ENCODE data around the gene AFF1.
"Not testable (repeated sequence)": the region's sequence is repeated elsewhere in the genome, so short reads cannot be mapped to it uniquely, and the experiment has no call there.

The AFF1 gene

DNA sequence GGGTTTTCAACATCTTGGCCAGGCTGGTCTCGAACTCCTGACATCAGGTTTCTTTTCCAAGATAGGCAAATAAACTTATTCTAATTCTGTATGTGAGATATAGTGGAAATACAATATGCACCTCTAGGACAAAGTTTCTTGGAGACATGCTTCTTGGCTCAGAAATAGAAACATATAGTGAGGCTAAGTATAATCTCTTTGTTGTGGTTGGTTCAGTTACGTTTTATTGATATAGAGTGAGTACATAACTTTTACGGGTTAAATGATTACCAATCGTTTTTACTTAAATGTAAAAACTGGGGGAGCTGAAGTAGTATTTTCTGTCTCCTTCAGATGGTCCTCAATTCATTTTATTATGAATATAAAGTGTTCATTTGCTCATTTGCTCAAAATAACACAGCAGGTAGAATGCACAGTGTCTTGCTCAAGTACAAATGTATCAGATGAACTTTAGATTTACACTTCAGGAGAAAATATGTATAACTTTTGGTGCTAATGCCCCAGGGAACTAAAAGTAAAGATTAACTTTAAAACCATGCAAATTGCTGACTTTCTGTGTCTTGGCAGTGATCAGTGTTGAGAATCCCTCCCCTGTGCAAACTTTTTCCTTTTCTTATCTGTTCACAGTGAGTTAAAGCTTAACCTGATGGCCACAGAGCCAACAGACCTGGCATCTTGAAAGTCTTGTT is 77.6 kb downstream of the AFF1 start:
- no peak for DNase-seq (ENCODE audit: low read depth in 2 of 2)

DNA sequence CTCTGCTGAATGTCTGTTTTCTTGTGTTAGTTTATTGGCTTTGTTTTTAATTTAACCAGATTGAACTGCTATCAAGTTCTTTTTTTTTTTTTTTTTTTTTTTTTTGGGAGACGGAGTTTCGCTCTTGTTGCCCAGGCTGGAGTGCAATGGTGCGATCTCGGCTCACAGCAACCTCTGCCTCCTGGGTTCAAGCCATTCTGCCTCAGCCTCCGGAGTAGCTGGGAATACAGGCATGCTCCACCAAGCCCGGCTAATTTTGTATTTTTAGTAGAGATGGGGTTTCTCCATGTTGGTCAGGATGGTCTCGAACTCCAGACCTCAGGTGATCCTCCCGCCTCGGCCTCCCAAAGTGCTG is 78.1 kb downstream of the AFF1 start:
- DNase-seq (ENCODE audit: low read depth in 2 of 2) = not testable (repeated sequence)

DNA sequence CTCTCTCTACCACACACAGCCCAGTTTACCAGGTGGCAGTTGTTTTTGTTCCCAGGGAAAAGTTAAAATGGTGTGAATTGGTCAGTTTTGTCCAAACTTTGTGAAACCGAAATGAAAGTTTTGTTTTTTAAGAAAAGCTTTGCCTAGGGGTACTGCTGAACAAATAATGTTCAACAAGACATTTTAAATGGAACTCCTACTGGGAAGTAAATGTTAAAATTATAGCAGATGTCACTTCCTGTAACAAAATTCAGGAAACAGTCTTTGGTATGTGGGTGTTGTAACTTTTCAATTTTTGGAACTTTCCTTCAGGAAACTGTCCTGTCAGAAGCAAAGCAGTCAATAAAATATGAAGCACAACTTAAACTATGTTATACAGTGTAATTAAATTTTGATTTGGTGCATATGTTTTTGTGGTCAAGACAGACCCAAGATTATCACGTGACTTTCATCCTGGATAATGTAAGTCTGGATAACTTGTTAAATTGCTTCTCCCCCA is 79.5 kb downstream of the AFF1 start:
- DNase-seq (ENCODE audit: low read depth in 2 of 2) = no peak

DNA sequence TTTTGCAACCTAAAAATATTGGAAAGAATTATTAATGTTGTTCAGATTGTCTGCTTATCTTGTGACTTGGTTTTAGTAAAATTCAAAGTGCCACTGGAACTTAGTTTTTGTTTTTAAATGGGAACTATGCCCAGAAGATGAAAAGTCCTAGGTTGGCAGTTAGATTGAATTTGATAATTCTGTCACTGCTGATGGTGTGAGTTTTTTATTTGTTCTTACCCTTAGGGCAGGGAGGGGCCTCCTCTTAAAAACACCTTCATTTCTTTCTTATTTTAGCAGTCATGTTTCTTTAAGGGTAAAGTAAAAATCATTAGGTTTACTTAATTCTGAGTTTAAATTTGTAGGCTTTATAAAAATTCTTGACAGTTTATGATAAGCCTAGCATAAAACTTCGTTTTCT is 80.6 kb downstream of the AFF1 start:
- no peak for DNase-seq (ENCODE audit: low read depth in 2 of 2)

DNA sequence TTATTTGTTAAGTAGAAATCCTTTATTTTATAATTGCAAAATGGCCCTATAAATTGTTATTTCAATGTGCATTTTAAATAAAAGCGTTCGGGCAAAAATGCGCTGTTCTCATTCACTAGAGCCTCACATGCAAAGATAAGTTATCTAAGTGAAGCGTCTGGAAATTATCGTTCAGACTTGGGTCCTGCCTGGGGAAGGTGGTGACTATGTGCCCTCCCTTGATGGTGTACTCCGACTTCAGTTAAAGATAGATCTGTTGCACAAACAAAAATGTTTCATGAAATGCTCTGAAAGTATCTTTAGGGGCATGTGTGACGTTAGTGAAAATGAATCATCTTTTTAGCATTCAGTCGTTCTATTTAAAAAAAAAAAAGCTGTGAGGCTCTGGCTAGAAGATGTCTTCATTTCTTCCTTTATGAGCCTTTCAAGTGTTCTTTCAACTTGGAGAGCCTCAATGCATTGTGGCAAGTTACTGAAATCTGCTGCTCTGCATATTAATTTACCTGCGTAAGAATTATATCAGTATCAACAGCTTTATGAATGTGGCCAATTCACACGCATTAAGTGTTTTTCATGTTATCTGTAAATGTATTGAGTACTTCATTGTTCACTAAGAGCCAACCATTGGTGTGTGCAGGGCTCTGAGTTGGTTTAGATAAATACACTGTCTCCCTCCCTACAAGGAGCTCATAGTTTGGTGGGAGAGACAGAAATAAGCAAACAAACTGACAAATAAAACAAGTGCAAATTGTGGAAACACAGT is 83.0 kb downstream of the AFF1 start:
- no peak for DNase-seq (ENCODE audit: low read depth in 2 of 2)

DNA sequence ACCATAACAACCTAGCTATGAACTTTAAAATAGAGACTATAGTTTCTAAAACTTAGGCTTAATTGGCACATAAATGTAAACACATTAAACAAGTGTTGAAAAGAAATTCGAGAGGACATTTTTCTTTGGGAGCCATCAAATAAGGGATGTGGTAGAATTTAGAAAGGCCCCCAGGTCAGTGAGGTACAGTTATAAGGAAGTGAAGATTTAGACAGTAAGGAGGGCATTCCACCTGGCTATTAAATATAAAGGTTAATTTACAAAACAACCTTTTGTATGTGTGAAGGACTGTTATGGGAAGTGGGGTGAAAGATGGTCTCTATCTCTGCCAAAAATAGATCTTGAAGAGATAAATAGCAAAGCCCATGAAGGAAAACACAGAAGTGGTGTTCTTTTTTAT is 83.9 kb downstream of the AFF1 start:
- no peak for DNase-seq (ENCODE audit: low read depth in 2 of 2)

DNA sequence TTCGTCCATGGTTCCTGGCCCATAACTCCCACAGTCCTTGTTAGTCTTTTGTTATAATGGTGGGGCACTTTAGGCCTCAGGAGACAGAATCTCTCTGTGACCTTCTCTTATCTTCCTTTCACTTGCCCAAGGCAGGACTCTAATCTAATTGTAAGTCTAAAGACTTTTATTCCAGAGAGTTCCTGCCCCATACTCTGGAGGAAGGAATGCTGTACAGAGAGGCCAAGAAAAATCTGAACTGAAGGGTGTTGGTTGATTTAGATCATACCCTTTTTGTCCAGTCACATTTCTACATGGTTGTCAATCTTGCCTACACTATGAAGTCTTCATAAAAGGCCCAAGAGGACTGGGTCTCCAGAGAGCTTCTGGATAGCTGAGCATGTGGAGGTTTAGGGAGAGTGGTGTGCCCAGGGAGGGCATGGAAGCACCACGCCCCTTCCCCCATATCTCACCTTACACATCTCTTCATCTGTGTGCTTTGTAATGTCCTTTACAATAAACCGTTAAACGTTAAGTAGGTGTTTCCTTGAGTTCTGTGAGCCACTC is 84.5 kb downstream of the AFF1 start:
- DNase-seq (ENCODE audit: low read depth in 2 of 2) = no peak

DNA sequence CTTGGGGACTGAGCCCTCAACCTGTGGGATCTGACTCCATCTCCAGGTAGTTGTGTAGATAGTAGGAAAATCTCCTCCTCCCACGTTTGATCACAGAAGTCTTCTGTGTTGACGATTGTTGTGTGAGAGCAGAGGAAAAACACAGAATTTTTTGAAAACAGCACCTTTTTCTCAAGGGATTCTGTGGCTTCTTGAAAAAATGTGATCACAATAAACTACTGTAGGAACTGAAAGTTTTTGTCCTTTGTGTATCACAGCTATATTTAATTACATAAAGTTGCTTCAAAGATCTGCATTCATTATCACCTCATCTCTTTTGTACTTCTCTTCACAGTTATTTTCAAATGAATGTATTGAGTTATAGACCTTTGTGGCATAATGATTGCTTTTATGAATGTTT is 85.1 kb downstream of the AFF1 start:
- DNase-seq (ENCODE audit: low read depth in 2 of 2) = no peak

DNA sequence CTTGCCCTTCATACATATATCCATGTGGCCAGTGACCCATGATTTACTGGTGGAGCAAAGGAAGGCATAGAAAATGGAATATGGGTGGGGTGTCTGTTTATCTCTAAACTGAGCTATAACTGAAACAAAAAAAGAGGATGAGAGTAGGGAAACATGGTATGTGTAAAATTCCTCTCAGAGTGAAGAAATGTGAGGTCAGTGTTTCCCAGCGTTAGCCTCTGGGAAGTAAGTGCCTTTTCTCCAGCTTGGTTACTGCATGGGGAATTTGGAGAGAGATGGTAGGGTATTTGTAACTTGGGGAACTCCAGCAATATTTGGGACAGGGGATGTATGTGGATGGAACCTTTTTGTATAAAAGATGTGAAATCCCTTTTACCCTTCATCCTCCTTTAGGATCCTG is 89.4 kb downstream of the AFF1 start:
- no peak for DNase-seq (ENCODE audit: low read depth in 2 of 2)

DNA sequence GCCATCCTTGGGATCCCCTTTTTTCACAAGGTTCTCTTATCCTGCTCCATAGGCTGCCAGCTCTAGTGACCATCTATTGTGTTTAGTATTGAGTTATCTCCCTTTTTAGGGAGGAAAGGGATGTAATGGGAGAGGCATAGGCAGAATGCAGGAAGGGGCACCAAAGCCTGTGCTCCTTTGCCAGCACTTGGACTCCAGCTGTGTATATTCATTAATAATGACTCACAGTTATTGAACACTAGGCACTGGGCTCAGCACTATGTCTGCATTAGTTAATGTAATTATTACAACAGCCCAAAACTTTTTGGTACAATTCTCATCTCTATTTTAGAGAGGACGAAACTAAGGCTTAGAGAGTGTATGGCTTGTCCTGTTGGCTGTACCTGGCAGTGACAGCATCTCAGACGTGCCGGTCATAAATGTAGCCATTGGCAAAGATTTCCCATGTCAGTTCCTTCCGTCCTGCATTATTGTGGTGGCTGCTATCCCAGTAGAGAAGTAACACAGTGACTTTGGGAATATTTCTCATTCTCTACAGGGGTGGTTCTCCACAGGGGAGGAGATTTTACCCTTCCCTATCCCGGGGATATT is 90.3 kb downstream of the AFF1 start:
- DNase-seq (ENCODE audit: low read depth in 2 of 2) = no peak

DNA sequence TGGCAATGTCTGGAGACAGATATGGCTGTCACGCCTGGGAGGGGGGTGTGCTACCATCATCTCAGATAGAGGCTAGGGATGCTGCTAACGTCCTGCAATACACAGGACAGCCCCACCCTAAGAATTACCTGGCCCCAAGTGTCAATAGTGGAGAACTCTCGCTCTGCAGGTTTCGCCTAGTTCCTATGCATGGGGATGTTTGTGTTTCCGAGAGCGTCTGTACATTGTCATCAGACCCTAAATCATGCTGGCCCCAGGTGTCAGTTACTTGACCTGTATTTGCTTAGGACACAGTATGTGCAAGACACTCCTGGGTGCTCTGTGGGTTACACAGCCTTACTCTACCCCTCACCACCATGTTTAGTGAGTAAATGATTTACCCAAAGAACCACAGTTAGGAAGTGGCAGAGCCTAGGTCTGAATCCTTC is 90.8 kb downstream of the AFF1 start:
- no peak for DNase-seq (ENCODE audit: low read depth in 2 of 2)

DNA sequence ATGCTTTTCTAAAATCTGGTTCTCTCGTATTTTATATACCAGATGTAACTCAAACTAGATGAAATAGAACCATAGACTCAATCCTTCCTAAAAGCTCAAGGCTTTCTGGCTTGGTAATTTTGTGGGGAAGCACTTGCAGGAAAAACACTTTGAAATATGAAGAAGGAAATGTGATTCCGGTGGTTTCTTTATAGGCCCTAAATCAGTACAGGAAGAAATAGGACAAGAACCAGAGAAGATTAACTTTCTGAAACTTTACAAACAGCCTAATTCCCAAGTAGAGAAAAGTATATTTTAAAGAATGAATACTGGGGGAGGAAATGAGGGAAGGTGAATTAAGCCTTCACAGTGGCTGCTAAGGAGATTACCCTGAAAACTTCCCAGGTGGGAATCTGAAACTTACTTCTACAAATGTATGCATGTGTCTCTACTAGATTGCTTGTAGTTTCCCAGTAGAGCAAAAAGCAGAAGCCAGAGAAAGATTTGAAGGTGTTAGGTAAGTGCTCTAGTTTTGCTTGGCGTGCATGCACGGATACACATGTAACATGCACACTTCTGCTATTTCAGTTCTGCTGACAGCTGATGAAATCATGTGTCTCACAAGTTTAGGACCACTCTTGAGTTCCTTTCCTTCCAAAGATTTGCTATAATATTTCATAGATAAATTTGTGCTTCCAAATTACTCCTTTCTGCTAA is 92.1 kb downstream of the AFF1 start:
- DNase-seq (ENCODE audit: low read depth in 2 of 2) = no peak

DNA sequence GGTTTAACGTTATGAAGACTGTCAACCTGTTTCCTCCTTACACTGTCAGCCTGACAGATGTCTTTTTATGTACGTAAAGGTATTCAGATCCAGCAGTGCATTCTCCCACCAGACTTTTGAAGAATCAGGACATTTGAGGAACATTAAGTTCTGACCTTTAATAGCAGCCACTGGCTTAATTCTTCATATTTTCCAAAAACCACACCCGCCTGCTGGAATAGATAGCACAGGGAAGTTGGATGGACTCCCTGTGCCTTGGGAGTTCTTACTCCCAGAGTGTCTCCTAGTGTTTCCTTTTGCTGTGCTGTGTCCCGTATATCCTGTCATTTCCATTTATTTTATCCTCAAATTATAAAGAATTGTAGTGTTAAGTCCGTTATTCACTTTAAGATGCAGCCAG is 94.5 kb downstream of the AFF1 start:
- no peak for DNase-seq (ENCODE audit: low read depth in 2 of 2)

DNA sequence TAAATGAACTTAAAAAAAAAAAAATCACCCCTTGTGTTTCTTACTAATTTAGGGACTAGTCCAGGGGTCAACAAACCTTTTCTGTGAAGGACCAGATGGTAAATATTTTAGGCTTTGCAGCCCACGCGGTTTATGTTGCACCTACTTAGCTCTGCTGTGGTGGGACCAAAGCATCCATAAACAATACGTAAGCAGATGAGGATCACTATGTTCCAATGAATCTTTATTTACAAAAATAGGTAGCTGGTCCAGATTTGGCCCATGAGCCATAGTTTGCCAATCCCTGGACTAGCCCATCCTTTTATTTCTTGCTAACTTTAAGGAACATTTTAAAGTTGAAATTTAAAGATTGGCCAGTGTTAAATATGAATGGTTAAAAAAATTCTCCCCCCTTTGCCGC is 95.3 kb downstream of the AFF1 start:
- DNase-seq (ENCODE audit: low read depth in 2 of 2) = no peak

DNA sequence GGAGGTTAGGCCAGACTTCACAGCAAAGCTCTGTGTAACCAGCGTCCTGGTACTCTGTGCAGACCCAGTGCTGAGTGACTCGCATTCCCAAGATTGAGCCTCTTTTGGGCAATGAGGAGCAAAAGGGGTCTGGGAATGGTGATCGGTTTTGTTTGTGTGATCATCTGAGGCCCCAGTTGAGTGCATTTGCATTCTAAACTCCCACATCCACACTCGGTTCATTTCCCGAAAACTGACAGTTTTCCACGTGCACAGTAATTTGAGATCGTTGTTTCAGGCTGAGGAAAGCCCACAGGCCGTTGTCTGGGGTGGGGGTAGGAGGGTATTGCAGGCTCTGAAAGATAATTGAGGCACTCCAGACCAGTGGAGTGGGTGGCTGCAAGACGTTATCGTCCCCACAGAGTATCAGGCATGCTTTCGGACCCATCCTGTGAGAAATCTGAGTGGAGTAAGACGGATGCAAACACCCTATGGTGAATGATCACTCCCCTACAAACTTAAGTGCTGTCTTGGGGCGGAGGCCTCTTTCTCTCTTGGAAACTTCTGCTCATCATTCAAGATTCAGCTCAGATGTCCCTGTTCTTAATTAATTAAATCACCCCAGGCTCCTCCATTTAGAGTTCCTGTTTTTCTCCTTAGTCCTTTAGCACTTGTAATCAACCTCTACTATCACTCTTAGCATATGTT is 96.1 kb downstream of the AFF1 start:
- DNase-seq (ENCODE audit: low read depth in 2 of 2) = no peak

DNA sequence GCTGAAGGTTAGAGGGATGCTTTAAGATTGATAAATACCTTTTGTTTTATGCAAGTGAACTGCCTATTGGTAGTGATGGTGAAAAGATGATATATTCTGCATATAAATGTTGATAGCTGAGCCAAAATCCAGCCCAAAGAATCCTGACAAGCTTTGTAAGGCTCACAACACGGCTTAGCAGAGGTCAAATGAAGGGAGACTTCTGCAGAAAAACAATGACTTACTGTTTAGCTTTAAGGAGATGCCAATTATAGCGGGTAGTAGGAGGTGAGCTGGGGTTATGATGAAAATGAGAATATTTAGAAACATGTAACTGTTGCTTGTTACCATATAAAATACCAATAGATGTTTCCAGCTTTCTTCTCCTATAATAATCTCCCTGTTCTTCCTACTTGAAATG is 97.1 kb downstream of the AFF1 start:
- DNase-seq (ENCODE audit: low read depth in 2 of 2) = no peak

DNA sequence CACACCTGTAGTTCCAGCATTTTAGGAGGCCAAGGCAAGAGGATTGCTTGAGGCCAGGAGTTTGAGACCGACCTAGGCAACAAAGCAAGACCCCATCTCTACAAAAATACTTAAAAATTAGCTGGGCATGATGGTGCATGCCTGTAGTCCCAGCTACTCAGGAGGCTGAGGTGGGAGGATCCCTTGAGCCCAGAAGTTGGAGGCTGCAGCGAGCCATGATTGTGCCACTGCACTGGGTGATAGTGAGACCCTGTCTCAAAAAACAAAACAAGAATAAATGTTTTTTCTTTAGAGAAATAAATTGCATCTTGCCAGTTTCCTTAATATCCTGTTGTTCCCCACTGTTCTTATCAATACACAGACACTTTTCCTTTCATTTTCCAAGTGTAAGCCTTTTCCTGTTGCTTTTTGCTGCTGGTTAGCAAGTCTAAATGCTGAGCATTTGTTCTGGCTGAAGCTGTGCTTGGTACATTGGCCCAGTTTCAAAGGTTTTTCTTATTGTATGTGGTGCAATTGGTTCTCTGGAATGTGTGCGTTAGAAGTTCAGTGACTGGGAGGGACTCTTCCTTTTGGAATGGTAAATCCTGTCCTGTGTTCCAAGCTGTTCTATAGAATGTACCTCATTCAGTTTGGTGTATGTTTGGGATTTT is 98.2 kb downstream of the AFF1 start:
- DNase-seq (ENCODE audit: low read depth in 2 of 2) = no peak

DNA sequence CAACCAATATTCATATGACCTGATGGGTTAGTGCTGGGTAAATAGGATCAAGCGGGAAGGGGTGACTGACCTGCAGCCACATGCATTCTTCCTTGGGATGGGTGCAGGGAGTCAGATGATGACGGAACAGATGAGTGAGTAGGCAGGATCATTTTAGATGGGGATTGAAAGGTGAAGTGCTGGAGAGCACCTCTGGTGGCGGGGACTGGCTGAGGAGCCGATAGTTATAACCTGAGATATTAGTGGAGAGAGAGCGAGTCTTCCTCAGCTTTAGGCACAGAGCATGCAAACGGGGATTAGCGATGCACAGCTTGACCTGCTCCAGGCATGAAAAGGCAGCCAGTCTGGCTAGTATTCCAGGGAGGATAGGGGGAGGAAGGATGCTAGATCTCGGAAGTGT is 99.1 kb downstream of the AFF1 start:
- DNase-seq (ENCODE audit: low read depth in 2 of 2) = no peak

DNA sequence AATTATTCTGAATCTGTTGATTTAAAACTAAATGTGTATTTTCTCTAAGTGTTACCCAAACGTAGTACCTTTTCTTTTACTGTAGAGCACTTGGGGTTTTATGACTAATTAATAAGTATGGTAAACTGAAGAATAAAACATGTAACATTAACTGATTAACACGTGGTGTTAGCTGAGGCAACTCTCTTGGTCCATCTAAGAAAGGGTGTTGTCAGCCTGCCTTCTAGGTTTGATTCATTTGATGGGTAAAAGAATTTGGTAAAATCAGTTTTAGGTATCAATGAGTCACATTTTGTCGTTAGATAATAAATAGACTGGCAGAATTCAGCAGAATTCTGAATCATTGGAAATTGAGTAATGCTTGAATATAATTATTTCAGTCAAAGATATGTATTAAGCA is 99.7 kb downstream of the AFF1 start:
- no peak for DNase-seq (ENCODE audit: low read depth in 2 of 2)

DNA sequence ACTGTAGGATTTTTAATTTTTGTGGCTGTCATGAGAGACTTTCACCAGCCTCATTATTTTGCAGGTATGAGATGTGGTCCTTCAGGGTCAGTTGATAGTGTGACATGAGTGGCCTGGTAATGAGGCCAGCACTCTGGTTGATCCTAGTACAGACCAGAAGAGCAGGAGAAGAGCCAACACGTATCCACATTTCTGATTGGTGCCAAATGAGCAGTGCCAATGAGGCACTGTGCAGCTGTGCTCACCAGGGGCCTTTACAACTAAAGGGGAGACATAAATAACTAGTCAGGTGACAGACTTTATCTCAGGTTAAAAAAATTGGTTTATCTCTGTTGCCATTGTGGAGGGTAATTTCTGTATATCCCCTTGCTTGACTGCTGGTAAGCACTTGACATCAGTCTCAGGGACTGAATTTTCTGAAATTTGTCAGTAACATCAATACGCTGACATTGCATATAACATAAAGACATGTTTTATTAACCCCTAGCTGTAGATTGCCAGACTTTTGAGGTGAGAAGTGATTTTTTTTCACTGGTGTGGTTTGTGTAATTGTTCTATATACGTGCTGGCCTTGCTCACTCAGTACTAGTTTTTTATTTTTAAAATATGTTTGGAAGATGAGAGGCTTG is 101.2 kb downstream of the AFF1 start:
- no peak for DNase-seq (ENCODE audit: low read depth in 2 of 2)

DNA sequence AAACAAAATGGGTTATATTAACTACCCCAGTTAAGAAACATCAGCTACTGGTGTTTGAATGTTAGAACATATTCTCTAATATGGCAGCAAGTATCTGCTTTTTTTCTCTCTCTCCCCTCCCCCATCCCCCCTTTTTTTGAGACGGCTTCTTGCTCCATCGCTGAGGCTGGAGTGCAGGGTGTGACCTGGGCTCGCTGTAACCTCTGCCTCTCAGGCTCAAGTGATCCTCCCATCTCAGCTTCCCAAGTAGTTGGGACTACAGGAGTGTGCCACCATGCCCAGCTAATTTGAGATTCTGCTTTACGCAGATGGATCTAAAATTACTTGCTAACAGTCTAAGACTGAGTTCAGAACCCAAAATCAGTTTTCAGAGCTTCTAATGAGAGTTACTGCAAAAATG is 101.9 kb downstream of the AFF1 start:
- no peak for DNase-seq (ENCODE audit: low read depth in 2 of 2)
